SK-N-MC (cell line): ENCODE results near the gene ADAMTS15.

Experiments used
- EZH2 ChIP-seq: fragments of 200-600 bp; sonication (generic); IDR thresholded peaks from one replicate; pipeline ENCODE4 v1.6.1; 2017; ENCODE audit warnings: antibody characterized with exemption
- FOXP2 ChIP-seq: optimal IDR thresholded peaks from 2 replicates; pipeline ENCODE3; 2011; ENCODE audit warnings: mild to moderate bottlenecking, moderate library complexity; ENCODE audit not compliant: insufficient read depth; ENCODE audit errors: extremely low read length, control extremely low read depth
- POLR2AphosphoS5 ChIP-seq: IDR thresholded peaks from 2 replicates; pipeline ENCODE4 v1.6.1; 2012; ENCODE audit warnings: mild to moderate bottlenecking, low read depth, low read length, borderline replicate concordance

DNA sequence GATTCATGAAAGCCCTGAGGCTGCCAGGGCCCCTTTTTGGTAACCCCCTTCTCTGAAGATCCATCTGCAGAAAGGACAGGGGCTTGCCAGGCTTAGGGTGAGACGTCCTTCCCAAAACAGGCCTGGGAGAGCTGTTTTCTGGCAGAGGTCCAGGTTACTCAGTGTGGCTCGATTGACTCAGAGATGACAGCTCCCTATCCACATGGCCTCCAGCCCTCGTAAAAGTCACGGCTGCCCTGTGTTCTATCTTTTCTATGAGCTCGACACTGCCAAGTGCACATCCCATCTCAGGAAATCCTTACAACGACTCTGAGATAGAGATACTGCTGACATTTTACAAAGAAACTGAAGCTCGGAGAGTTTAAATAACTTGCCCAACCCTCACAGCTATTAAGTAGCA lies 40.5 kb upstream of the ADAMTS15 start:
- no peak for TF ChIP-seq FOXP2
- no peak for TF ChIP-seq EZH2
- TF ChIP-seq POLR2AphosphoS5, result no peak
